ENCODE data around the gene TNS4. TPM values are rescaled to one million over a fixed set of nuclear protein-coding genes. Genes with fewer than 3 reads are reported as not detected.

Gene TNS4
- total RNA-seq, 4 donors from 2014 or later: 34.6 to 104 (median 71.1) TPM

- Histone ChIP-seq H3K4me1 (peaks cover 52 to 95% (median 73%) of the 10 kb centered on the region in 3 donors), H3K36me3 (peaks cover 0 to 4% (median 0%) of the 10 kb centered on the region in 3 donors), H3K9me3 (no peaks in the 10 kb centered on the region), H3K27me3 (no peaks in the 10 kb centered on the region), H3K4me3 (peak overlapping the region in 3 of 4 donors; percentile 73 to 90 (median 73)), H3K27ac (peak overlapping the region; percentile 41 to 97 (median 92))
- 50 to 70% methylated on average over 7 of the region's 8 CpGs for WGBS, 2 donors
- no peak for DNase-seq
- intact Hi-C loops (cut with DNase I): no loop called here
- TF ChIP-seq POLR2A (IDR thresholded peaks at IDR 0.05) (peak in 1 of 4 donors; percentile 19), CTCF (IDR thresholded peaks at IDR 0.05) (no peak)
Measured at GRCh38 chr17:40447148-40447644, 54.2 kb downstream of the TNS4 start.

- no peak for DNase-seq
- peak overlapping the region; percentile 89 to 99 (median 96) for H3K27ac ChIP-seq
- 34 to 49% methylated on average over 9 to 11 of the region's 11 CpGs for WGBS, 2 donors
- no peaks in the 10 kb centered on the region for H3K27me3 ChIP-seq
- intact Hi-C loops (cut with DNase I): no loop called here
- TF ChIP-seq POLR2A (IDR thresholded peaks at IDR 0.05) (no peak), CTCF (IDR thresholded peaks at IDR 0.05) (peak in 1 of 6 experiments; percentile 25)
- no peaks in the 10 kb centered on the region for H3K36me3 ChIP-seq
- H3K4me1 ChIP-seq: peaks cover 44 to 91% (median 63%) of the 10 kb centered on the region in 3 donors
- H3K4me3 ChIP-seq: peak overlapping the region; percentile 59 to 90 (median 73)
- H3K9me3 ChIP-seq: no peaks in the 10 kb centered on the region
Measured at GRCh38 chr17:40445751-40446468, 55.5 kb downstream of the TNS4 start.

- Histone ChIP-seq H3K9me3 (no peaks in the 10 kb centered on the region), H3K36me3 (no peaks in the 10 kb centered on the region), H3K4me3 (peak overlapping the region; percentile 59 to 90 (median 73)), H3K27me3 (no peaks in the 10 kb centered on the region), H3K4me1 (peaks cover 40 to 78% (median 48%) of the 10 kb centered on the region in 3 donors), H3K27ac (peak overlapping the region; percentile 89 to 99 (median 96))
- no peak for DNase-seq
- intact Hi-C loops (cut with DNase I): loop anchor here (5.0 kb wide), 2 partner anchors 88 to 113 kb away; no protein-coding TSS in a partner anchor
- TF ChIP-seq CTCF (IDR thresholded peaks at IDR 0.05) (peak in 1 of 6 experiments; percentile 2), POLR2A (IDR thresholded peaks at IDR 0.05) (no peak)
- 5 to 21% methylated on average over 3 to 4 of the region's 15 CpGs for WGBS, 2 donors
Measured at GRCh38 chr17:40443988-40444899, 57.2 kb downstream of the TNS4 start.

- Histone ChIP-seq H3K4me3 (peak within 1 kb of the TSS; percentile 59 to 90 (median 73)), H3K9me3 (no peaks in the 10 kb centered on the region), H3K27me3 (no peaks in the 10 kb centered on the region), H3K36me3 (no peaks in the 10 kb centered on the region), H3K27ac (peak within 1 kb of the TSS; percentile 89 to 99 (median 96)), H3K4me1 (peaks cover 32 to 69% (median 39%) of the 10 kb centered on the region in 3 donors)
- 1% methylated on average over 26 of the region's 98 CpGs; no CpG with 5 or more reads in 1 of the 2 donors for WGBS, 2 donors
- intact Hi-C loops (cut with DNase I): loop anchor here (5.0 kb wide), 2 partner anchors 89 to 114 kb away; no protein-coding TSS in a partner anchor
- no peak for DNase-seq
- TF ChIP-seq POLR2A (IDR thresholded peaks at IDR 0.05) (peak in 2 of 4 donors; percentile 81 to 82), CTCF (IDR thresholded peaks at IDR 0.05) (peak in 3 of 6 experiments; percentile 7 to 51 (median 21))
Measured at GRCh38 chr17:40443196-40443987, 58.0 kb downstream of the TNS4 start, which contains the start of gene IGFBP4. IGFBP4 (plus strand) TSS chr17:40443450; CDS start chr17:40443736, 286 bp downstream.

All from esophagus squamous epithelium (tissue), 5 donors.